Left ventricle myocardium inferior (tissue), 1 donor: ENCODE results near the gene ARL3. TPM values are rescaled to one million over a fixed set of nuclear protein-coding genes. Genes with fewer than 3 reads are reported as not detected.

ENCODE experiments used
- DNase-seq: peaks from one replicate; pipeline ENCODE4 v3.0.0-alpha.2; 2020
- H3K27ac ChIP-seq: fragments of 200-600 bp; replicated peaks from 2 replicates; pipeline ENCODE4 v1.8.0; 2021
- H3K27me3 ChIP-seq: fragments of 200-600 bp; 2 replicates; pipeline ENCODE4 v1.8.0; 2021; ENCODE audit warnings: low read depth
- H3K36me3 ChIP-seq: fragments of 200-600 bp; 2 replicates; pipeline ENCODE4 v1.8.0; 2021
- H3K4me1 ChIP-seq: fragments of 200-600 bp; 2 replicates; pipeline ENCODE4 v1.8.0; 2021
- H3K4me3 ChIP-seq: fragments of 200-600 bp; 2 replicates; pipeline ENCODE4 v1.8.0; 2021; ENCODE audit warnings: mild to moderate bottlenecking, moderate library complexity
- H3K9me3 ChIP-seq: fragments of 200-600 bp; replicated peaks from 2 replicates; pipeline ENCODE4 v1.8.0; 2021
- CTCF ChIP-seq: fragments of 200-600 bp; IDR thresholded peaks from 2 replicates; pipeline ENCODE4 v1.8.0; 2021; ENCODE audit warnings: antibody characterized with exemption, mild to moderate bottlenecking, borderline replicate concordance
- intact Hi-C: fragments of 100-400 bp; cut with micrococcal nuclease; formaldehyde crosslinking; loops from one replicate; pipeline ENCODE4 v1.11.0; 2022
- total RNA-seq: library from RNA; stranded (reverse); fragmentation: NEBNext Ultra II Directional; extraction: Animal tissue kit (Norgen Biotek cat#: 25700); gene quantifications from one replicate; pipeline ENCODE4 v1.2.1, GENCODE V29; 2021
- donor health status: DM: no; HTN: yes; CAD: no; lungs with severe emphysema.

Gene ARL3
- total RNA-seq, 1 donor from 2014 or later, result 13.4 TPM

GRCh38 chr10:102732661-102733060 is 18.5 kb upstream of the ARL3 start:
- DNase-seq, result no peak
- peaks cover 10% of the 10 kb centered on the region for H3K4me1 ChIP-seq
- no peaks in the 10 kb centered on the region for H3K9me3 ChIP-seq
- no peak overlapping the region for H3K4me3 ChIP-seq
- no peak overlapping the region for H3K27ac ChIP-seq
- H3K36me3 ChIP-seq, result peaks cover 16% of the 10 kb centered on the region
- no peaks in the 10 kb centered on the region for H3K27me3 ChIP-seq
- no peak for TF ChIP-seq CTCF
- intact Hi-C loops, result no loop called here

- peaks cover 10% of the 10 kb centered on the region for H3K4me1 ChIP-seq
- no peak overlapping the region for H3K27ac ChIP-seq
- no peak for DNase-seq
- H3K4me3 ChIP-seq, result no peak overlapping the region
- H3K9me3 ChIP-seq, result no peaks in the 10 kb centered on the region
- peaks cover 16% of the 10 kb centered on the region for H3K36me3 ChIP-seq
- intact Hi-C loops, result no loop called here
- no peak for TF ChIP-seq CTCF
- H3K27me3 ChIP-seq, result no peaks in the 10 kb centered on the region
Observed at GRCh38 chr10:102731222-102731800, 17.1 kb upstream of the ARL3 start.

- H3K9me3 ChIP-seq, result no peaks in the 10 kb centered on the region
- H3K27me3 ChIP-seq, result no peaks in the 10 kb centered on the region
- peaks cover 16% of the 10 kb centered on the region for H3K36me3 ChIP-seq
- no peak overlapping the region for H3K27ac ChIP-seq
- intact Hi-C loops, result loop anchor here (5.0 kb wide), 1 partner anchor 173 kb away; no protein-coding TSS in a partner anchor
- peak; percentile 97 for TF ChIP-seq CTCF
- peaks cover 10% of the 10 kb centered on the region for H3K4me1 ChIP-seq
- H3K4me3 ChIP-seq, result no peak overlapping the region
- peak; percentile 87 for DNase-seq
Observed at GRCh38 chr10:102729029-102730026, 15.1 kb upstream of the ARL3 start.

- no peaks in the 10 kb centered on the region for H3K9me3 ChIP-seq
- peak overlapping the region; percentile 35 for H3K27ac ChIP-seq
- TF ChIP-seq CTCF, result no peak
- intact Hi-C loops, result loop anchor here (5.0 kb wide), 1 partner anchor 175 kb away; no protein-coding TSS in a partner anchor
- peaks cover 10% of the 10 kb centered on the region for H3K4me1 ChIP-seq
- H3K27me3 ChIP-seq, result no peaks in the 10 kb centered on the region
- H3K4me3 ChIP-seq, result peak overlapping the region; percentile 32
- H3K36me3 ChIP-seq, result peaks cover 4% of the 10 kb centered on the region
- no peak for DNase-seq
Observed at GRCh38 chr10:102727037-102727818, 13.0 kb upstream of the ARL3 start.

GRCh38 chr10:102726274-102726673 is 12.1 kb upstream of the ARL3 start:
- no peak overlapping the region for H3K4me3 ChIP-seq
- TF ChIP-seq CTCF, result no peak
- H3K27me3 ChIP-seq, result no peaks in the 10 kb centered on the region
- H3K27ac ChIP-seq, result no peak overlapping the region
- no peak for DNase-seq
- no peaks in the 10 kb centered on the region for H3K9me3 ChIP-seq
- H3K36me3 ChIP-seq, result no peaks in the 10 kb centered on the region
- H3K4me1 ChIP-seq, result peaks cover 10% of the 10 kb centered on the region
- intact Hi-C loops, result loop anchor here (5.0 kb wide), 1 partner anchor 176 kb away; no protein-coding TSS in a partner anchor
